ENCODE data around the gene TVP23B. TPM values are rescaled to one million over a fixed set of nuclear protein-coding genes. Genes with fewer than 3 reads are reported as not detected.
"Not testable (repeated sequence)": the region's sequence is repeated elsewhere in the genome, so short reads cannot be mapped to it uniquely, and the experiment has no call there.

TVP23B gene
- polyA plus RNA-seq (2012; ENCODE audit: insufficient read depth, insufficient read length, low read depth) = 17.2 TPM

- not testable (repeated sequence) for H3K9me3 ChIP-seq, H3K36me3 ChIP-seq, H3K27me3 ChIP-seq, H3K4me1 ChIP-seq
- peak; percentile 92 for DNase-seq
- peak within 1 kb of the TSS; percentile 47 for H3K4me3 ChIP-seq (ENCODE audit: low read depth, low read length)
Measured at GRCh38 chr17:18780991-18781718, at the start of gene TVP23B. TVP23B (plus strand) TSS chr17:18781183; CDS start chr17:18781294, 111 bp downstream.

GRCh38 chr17:18732438-18732837 is 48.5 kb upstream of the TVP23B start:
- H3K27me3 ChIP-seq; H3K36me3 ChIP-seq; DNase-seq; H3K4me1 ChIP-seq; H3K9me3 ChIP-seq; H3K4me3 ChIP-seq (ENCODE audit: low read depth, low read length): not testable (repeated sequence)

- H3K4me3 ChIP-seq (ENCODE audit: low read depth, low read length); H3K9me3 ChIP-seq; H3K27me3 ChIP-seq; H3K4me1 ChIP-seq; H3K36me3 ChIP-seq; DNase-seq: not testable (repeated sequence)
Measured at GRCh38 chr17:18733350-18733749, 47.6 kb upstream of the TVP23B start.

- H3K9me3 ChIP-seq; DNase-seq; H3K4me3 ChIP-seq (ENCODE audit: low read depth, low read length); H3K36me3 ChIP-seq; H3K4me1 ChIP-seq; H3K27me3 ChIP-seq: not testable (repeated sequence)
Measured at GRCh38 chr17:18739616-18740391, 41.2 kb upstream of the TVP23B start.

- not testable (repeated sequence) for DNase-seq; H3K36me3 ChIP-seq; H3K4me3 ChIP-seq (ENCODE audit: low read depth, low read length); H3K9me3 ChIP-seq; H3K4me1 ChIP-seq; H3K27me3 ChIP-seq
Measured at GRCh38 chr17:18741228-18741627, 39.8 kb upstream of the TVP23B start.

- H3K9me3 ChIP-seq; H3K27me3 ChIP-seq; DNase-seq; H3K36me3 ChIP-seq; H3K4me3 ChIP-seq (ENCODE audit: low read depth, low read length); H3K4me1 ChIP-seq: not testable (repeated sequence)
Measured at GRCh38 chr17:18743699-18744421, 37.1 kb upstream of the TVP23B start, which contains the start of gene FBXW10. FBXW10 (plus strand) TSS chr17:18744054; CDS start chr17:18744245, 191 bp downstream.

GRCh38 chr17:18744726-18745125 is 36.3 kb upstream of the TVP23B start:
- not testable (repeated sequence) for H3K9me3 ChIP-seq; H3K4me3 ChIP-seq (ENCODE audit: low read depth, low read length); DNase-seq; H3K36me3 ChIP-seq; H3K4me1 ChIP-seq; H3K27me3 ChIP-seq

- not testable (repeated sequence) for H3K4me1 ChIP-seq; H3K9me3 ChIP-seq; H3K36me3 ChIP-seq; DNase-seq; H3K27me3 ChIP-seq; H3K4me3 ChIP-seq (ENCODE audit: low read depth, low read length)
Measured at GRCh38 chr17:18746551-18746950, 34.4 kb upstream of the TVP23B start.

- not testable (repeated sequence) for H3K36me3 ChIP-seq; H3K4me1 ChIP-seq; DNase-seq; H3K9me3 ChIP-seq; H3K4me3 ChIP-seq (ENCODE audit: low read depth, low read length); H3K27me3 ChIP-seq
Measured at GRCh38 chr17:18747501-18747900, 33.5 kb upstream of the TVP23B start.

- H3K4me1 ChIP-seq; DNase-seq; H3K4me3 ChIP-seq (ENCODE audit: low read depth, low read length); H3K9me3 ChIP-seq; H3K36me3 ChIP-seq; H3K27me3 ChIP-seq: not testable (repeated sequence)
Measured at GRCh38 chr17:18750242-18750641, 30.7 kb upstream of the TVP23B start.

GRCh38 chr17:18753829-18754409 is 27.1 kb upstream of the TVP23B start:
- H3K36me3 ChIP-seq; H3K4me3 ChIP-seq (ENCODE audit: low read depth, low read length); H3K9me3 ChIP-seq; H3K4me1 ChIP-seq; DNase-seq; H3K27me3 ChIP-seq: not testable (repeated sequence)

- H3K27me3 ChIP-seq; H3K9me3 ChIP-seq; DNase-seq; H3K4me3 ChIP-seq (ENCODE audit: low read depth, low read length); H3K4me1 ChIP-seq; H3K36me3 ChIP-seq: not testable (repeated sequence)
Measured at GRCh38 chr17:18755969-18756368, 25.0 kb upstream of the TVP23B start.

GRCh38 chr17:18757368-18758044 is 23.5 kb upstream of the TVP23B start:
- H3K9me3 ChIP-seq; H3K4me3 ChIP-seq (ENCODE audit: low read depth, low read length); H3K36me3 ChIP-seq; H3K27me3 ChIP-seq; DNase-seq; H3K4me1 ChIP-seq: not testable (repeated sequence)

- H3K27me3 ChIP-seq; DNase-seq; H3K9me3 ChIP-seq; H3K4me1 ChIP-seq; H3K36me3 ChIP-seq; H3K4me3 ChIP-seq (ENCODE audit: low read depth, low read length): not testable (repeated sequence)
Measured at GRCh38 chr17:18758344-18758743, 22.6 kb upstream of the TVP23B start.

- not testable (repeated sequence) for H3K27me3 ChIP-seq; DNase-seq; H3K4me1 ChIP-seq; H3K36me3 ChIP-seq; H3K9me3 ChIP-seq; H3K4me3 ChIP-seq (ENCODE audit: low read depth, low read length)
Measured at GRCh38 chr17:18760221-18760620, 20.8 kb upstream of the TVP23B start.

All from BE2C (cell line).